GM03348 (cell line): ENCODE results near the gene DGKG.

Source experiments
- DNase-seq: peaks from one replicate; pipeline ENCODE4 v3.0.0; 2012; ENCODE audit warnings: low spot score

The DGKG gene

DNA sequence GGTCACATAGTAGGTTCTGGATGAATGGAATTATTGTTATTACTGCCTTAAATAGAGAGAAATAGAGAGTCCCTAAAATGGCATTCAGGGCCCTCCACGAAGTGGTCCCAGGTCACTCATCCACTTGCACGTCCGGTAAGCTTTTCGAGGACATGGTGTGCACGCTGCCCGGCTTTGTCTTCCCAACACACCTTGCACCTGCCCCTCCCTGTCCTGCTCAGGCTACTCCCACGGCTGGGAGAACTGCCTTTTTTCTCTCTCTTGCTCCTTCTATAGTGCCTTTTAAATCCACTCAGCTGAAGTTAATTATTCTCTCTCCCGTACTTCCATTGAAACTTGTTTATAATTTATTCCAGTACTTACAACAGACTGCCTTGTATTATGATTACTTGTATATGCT lies 5.6 kb upstream of the DGKG start:
- DNase-seq, result no peak

DNA sequence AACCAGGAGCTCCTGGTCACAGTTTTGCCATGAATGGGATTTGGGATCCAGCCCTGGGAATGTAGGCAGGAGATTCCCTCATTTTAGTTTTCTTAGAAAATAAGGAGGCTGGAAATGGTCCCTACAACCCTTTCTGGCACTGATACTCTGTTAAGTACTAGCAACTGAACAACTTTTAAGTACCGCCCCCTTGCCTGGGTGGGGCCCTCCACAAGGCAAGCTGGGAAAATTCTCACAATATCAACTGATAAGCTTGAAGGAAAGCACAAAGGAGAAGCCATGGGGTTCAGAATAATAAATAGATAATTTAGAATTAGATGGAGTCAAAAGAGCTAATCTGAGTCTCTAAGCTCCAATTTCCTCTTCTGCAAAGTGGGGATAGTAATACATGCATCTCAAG lies 4.2 kb upstream of the DGKG start:
- DNase-seq, result no peak

- no peak for DNase-seq
These were observed 3.4 kb upstream of the DGKG start for GRCh38 chr3:186365202-186365974.

DNA sequence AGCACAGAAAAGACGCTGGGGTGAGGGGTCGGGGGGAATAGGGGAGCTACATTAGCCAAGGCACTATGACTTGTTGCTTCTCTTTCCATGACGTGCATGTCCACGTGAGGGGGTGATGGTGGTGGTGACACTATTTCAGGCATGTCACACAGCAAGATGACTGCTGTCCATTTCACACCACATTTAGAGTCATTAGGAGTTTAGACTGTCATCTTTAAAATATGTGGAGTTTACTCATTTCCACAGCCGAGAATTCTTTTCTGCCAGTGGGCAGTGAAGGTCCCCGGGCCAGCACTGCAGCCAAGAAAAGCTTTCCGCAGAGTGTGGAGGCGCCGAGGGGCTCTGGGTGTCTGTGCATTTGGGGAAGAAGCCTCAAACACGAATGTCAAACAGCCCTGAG lies 954 bp upstream of the DGKG start:
- DNase-seq, result no peak

DNA sequence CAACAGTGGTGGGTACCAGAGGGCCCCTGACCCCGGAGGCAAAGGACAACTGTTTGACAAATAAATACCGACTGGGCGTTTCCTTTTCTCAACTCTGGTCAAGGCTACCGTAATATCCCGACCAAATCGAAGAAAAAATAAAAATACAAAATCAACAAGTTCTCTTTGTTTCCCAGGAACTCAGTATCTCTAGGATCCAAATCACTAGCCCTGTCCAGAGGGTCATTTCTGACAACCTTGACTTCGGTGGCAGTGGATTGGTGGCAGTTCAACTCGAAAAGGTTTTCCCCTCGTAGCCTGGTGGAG lies 456 bp upstream of the DGKG start:
- no peak for DNase-seq

DNA sequence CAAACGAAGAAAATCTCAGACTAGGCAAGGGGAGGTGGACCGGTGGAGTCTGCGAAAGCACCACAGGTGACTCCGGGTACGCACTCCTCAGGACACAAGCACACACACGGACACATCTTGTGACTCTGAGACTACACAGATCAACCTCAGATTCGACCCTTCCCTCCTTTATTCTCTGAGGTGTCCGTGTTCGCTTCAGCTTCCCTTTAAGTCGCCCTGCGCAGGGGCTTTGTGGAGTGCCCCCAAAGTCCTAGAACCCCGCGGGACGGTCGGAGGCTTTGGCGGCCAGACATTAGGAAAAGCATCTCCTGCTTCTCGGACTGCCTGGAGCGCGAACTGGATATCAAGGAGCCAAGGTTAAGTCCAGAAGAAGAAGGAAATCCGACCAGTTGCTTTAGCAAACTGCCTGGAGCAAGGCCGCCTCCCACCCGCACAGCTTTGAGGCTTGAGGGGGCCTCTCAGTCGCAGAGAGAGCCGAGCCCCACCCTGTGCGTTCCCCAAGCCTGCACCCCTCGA lies 730 bp downstream of the DGKG start:
- DNase-seq, result no peak

GRCh38 chr3:186360779-186361178 lies 1.3 kb downstream of the DGKG start:
- DNase-seq, result no peak

DNA sequence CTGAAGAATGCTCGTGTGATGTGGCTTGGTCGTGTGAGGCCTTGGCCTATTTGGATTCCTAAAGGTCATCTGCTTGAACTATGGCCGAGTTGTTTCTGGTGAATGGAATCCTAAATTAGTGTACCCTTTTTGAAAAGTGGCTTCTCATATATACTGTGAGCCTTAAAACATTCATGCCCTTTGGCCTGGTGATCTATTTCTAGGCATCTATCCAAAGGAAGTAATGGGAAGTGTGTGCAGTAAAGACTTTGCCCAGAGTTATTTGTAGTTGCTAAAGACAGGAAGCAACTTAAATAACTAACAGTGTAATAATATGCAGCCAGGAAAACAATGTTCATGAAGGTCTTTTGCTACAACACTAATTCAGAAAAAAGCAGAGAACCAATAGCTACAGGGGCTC lies 3.0 kb downstream of the DGKG start:
- no peak for DNase-seq

- no peak for DNase-seq
These were observed 5.9 kb downstream of the DGKG start for GRCh38 chr3:186356152-186356551.

- DNase-seq, result no peak
These were observed 7.9 kb downstream of the DGKG start for GRCh38 chr3:186354100-186354499.

- DNase-seq, result no peak
These were observed 9.7 kb downstream of the DGKG start for GRCh38 chr3:186352369-186352768.

- no peak for DNase-seq
These were observed 19.8 kb downstream of the DGKG start for GRCh38 chr3:186342197-186342596.

- no peak for DNase-seq
These were observed 21.8 kb downstream of the DGKG start for GRCh38 chr3:186340204-186340603.

- no peak for DNase-seq
These were observed 22.7 kb downstream of the DGKG start for GRCh38 chr3:186339180-186339918.

GRCh38 chr3:186333256-186333655 lies 28.8 kb downstream of the DGKG start:
- no peak for DNase-seq

DNA sequence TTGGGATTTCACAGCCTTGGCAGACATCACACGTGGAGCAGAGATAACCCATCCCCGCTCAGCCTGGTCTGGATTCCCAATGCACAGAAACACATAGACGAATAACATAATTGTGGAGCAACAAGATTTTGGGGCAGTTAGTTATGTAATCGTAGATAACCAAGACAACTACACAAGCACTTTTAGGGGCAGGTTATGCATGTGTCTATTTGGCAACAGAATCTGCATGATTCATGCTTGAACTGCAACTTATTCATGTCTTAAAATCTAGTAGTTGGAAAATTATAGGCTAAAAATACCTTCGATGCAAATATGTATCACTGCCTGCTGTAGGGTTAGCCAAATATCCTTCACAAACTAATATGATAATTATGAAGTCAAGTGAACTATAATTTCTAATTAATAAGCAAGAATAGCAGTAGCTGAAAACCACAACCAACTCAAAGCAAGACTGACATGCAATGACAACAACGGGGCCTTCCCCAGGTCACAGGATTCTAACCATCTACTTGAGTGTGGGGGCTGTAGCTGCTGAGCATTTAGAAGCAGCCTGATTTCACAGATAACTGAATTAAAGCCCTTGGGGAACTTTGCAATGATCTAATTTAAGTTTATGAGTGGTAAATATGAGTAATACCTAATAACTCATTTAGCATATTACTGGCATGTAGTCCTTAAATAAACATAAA lies 31.1 kb downstream of the DGKG start:
- no peak for DNase-seq

DNA sequence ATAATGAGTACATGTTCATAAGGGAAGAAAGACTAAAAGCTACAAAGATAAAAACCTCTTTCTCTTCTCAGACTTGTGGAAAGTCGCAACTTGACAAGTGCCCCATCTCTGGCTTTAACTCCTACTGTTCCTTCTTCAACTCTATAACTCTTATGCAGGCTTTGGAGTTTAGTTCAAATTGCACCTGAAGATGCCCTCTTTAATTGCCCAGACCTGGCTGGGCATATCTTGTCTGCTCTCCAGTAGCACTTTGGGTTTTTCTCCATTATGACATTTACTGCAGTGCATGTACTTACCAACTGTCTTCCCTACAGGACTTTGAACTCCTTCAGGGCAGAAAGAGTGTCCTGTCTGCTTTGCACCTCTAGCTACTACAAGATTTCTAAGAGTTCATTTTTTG lies 32.4 kb downstream of the DGKG start:
- no peak for DNase-seq

GRCh38 chr3:186327912-186328487 lies 34.0 kb downstream of the DGKG start:
- no peak for DNase-seq

DNA sequence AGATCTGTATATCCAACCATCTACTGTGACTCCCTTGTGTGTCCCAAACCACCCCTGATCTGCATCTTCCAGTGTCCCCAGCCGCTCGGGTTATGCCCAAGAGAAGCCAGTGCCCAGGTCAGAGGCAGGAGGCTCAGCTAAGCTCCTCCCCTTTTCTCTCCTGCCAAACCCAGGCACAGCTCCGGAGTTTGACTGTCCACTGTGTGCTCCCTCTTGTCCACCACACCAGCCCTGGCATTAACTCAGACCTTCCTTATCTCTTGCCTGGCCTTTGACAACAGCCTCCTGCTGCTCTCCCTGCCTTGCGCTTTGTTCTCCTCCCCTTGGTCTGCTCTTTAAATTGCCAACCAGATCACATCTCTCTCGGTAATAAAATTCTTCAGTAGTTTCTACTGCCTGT lies 39.3 kb downstream of the DGKG start:
- DNase-seq, result no peak

DNA sequence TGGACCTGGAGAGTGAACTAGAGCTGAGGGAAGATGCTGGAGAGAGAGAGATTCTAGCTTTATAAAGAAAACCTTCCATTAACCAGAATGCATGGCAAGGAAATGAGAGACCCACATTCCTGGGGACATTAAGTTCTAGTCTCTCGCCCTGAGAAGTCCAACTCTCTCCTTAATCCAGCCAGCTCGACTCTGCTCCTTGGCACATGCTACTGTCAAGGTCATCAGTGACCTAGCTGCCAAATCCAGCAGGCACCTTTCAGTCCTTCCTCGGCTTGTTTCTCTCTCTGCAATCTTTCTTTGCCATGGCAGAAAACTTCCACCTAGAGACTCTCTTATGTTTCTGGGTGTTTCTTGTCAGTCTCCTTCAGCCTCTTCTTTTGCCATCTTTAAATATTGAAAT lies 40.3 kb downstream of the DGKG start:
- DNase-seq, result no peak

DNA sequence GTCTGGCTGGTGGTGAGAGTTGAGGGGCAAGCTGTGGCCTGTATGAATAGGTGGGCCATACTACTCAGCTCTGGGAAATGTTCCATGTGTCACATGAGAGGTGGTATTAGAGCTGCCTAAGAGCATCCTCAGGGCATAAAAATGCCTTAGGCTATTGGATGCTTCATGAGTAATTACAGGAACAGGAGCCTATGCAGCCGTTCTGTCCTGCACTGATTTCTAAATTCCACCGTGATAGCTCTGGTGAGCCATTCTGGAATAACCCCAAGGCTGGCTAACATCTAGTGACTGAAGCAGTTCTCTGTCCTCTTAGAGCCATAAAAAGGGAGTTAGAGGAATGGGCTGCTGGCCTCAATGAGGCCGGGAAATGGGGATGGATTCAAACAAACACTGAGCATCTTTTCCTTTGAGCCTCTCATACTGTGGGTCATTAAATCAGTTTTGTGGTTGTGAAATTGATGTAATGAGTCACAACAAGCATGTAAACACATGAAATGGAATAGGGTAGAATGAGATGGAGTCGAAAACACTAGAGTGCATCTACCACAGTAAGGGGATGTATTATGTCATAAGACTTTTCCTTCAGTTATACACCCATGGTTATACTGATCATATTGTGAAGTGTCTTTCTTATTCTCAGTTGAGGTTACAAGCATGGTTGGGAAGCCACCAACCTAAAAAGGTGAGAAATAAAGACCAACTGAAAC lies 41.0 kb downstream of the DGKG start:
- no peak for DNase-seq

DNA sequence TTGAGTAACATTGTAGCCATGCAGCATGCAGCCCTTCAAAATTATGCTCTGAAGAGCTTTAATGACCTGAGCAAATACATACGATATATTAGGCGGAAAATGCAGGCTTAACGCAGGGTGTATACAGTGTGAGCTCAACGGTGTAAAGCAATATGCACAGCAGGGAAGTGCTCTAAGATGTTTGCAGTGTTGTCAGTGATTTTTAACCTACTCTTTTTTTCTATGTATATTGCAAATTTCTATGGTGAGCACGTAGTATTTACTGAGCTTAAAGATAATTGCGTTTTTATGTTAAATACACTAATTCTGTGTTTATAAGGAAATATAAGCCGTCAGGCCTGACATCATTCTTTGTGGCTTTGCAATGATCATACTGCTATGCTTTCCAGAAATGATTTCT lies 42.1 kb downstream of the DGKG start:
- no peak for DNase-seq
